Left ventricle myocardium superior (tissue), 1 donor: ENCODE results near the gene SLC9A5. TPM values are rescaled to one million over a fixed set of nuclear protein-coding genes. Genes with fewer than 3 reads are reported as not detected.

ENCODE experiments used
- ATAC-seq: fragments of 200-7000 bp; cut with Tn5 transposase; one replicate; pipeline ENCODE4 v1.9.1; 2020; ENCODE audit warnings: mild to moderate bottlenecking, moderate library complexity
- DNase-seq: peaks from one replicate; pipeline ENCODE4 v3.0.0-alpha.2; 2020
- intact Hi-C: fragments of 100-400 bp; cut with micrococcal nuclease; formaldehyde crosslinking; loops from one replicate; pipeline ENCODE4 v1.11.0; 2022
- long read RNA-seq: library from polyadenylated mRNA; unstranded; transcript quantifications from one replicate; pipeline ENCODE4 v2.0.0, GENCODE V29; 2021
- total RNA-seq: library from RNA; stranded (reverse); fragmentation: NEBNext Ultra II Directional; extraction: Animal tissue kit (Norgen Biotek cat#: 25700); gene quantifications from one replicate; pipeline ENCODE4 v1.2.1, GENCODE V29; 2021
- donor health status: DM: no; HTN: yes; CAD: no; lungs with severe emphysema.

Gene SLC9A5
- 1.2 TPM for total RNA-seq
- long read RNA-seq, partial matches to known transcripts: 0 of 4 reads
- long read RNA-seq, other reads (novel, unspliced or antisense): 3 of 4 reads

GRCh38 chr16:67248401-67249177 is at the start of gene SLC9A5:
SLC9A5 (plus strand) TSS chr16:67248979; CDS start chr16:67249015, 36 bp downstream.
- peak; percentile 63 for DNase-seq
- no peak for ATAC-seq
- intact Hi-C loops: no loop called here

DNA sequence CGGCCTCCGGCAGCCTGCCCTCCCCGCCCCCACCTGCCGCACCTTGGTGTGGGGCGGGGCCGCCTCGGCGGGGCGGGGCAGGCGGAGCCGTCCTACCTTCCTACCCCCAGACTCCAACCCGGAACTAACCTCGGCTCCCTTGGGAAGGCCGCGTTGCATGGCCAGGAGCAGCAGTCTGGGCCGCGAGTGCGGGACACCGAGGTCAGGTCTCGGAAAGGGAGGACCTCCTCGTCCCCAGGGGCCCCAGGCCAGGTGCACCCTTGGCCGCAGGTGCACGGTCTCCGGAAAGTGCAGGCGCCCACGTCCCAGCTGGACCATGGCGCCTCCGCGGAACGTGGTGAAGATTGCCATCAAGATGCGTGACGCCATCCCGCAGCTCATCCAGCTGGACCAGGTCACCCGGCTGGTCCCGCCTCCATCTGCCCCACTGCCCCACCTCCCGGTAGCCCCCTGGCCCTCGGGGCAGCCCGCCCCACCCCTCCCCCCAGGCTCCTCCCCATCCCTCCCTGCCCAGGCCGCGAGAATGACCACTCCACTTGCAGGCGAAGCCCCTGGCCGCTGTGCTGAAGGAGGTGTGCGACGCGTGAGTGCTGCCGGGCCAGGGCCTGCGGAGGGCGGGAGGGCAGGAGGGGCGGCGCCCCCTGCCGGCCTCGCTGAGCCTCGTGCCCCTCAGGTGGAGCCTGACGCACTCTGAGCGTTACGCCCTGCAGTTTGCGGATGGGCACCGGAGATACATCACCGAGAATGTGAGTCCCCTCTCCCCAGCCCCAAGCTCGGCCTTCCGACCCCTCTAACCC is 49.6 kb upstream of the SLC9A5 start, which contains the start of gene ELMO3:
Gene ELMO3, plus strand, starts transcription at position 121 of the 797 bp plus-strand sequence. Its CDS starts 196 bp downstream, at position 317.
- intact Hi-C loops: no loop called here
- ATAC-seq (peak; percentile 39), DNase-seq (no peak)

GRCh38 chr16:67199808-67200198 is 49.0 kb upstream of the SLC9A5 start:
- ATAC-seq (peak; percentile 4), DNase-seq (no peak)
- intact Hi-C loops: no loop called here

DNA sequence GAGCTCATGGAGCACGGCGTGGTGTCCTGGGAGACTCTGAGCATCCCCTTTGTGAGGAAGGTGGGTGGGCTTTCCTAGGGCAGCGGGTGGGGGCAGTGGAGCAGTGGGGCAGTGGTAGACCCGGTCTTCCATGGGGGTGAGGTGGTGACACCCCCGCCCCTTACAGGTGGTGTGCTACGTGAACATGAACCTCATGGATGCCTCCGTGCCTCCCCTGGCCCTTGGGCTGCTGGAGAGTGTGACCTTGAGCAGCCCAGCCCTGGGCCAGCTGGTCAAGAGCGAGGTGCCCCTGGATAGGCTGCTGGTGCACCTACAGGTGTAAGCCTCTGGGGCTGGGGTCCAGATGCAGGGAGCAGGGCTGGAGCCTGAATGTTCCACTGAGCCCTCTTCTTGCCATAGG is 48.3 kb upstream of the SLC9A5 start:
- intact Hi-C loops: no loop called here
- ATAC-seq (no peak), DNase-seq (no peak)

- DNase-seq: no peak
- intact Hi-C loops: no loop called here
- no peak for ATAC-seq
Measured at GRCh38 chr16:67201411-67202345, 47.1 kb upstream of the SLC9A5 start.

- intact Hi-C loops: no loop called here
- no peak for DNase-seq
Measured at GRCh38 chr16:67202426-67202825, 46.4 kb upstream of the SLC9A5 start.

DNA sequence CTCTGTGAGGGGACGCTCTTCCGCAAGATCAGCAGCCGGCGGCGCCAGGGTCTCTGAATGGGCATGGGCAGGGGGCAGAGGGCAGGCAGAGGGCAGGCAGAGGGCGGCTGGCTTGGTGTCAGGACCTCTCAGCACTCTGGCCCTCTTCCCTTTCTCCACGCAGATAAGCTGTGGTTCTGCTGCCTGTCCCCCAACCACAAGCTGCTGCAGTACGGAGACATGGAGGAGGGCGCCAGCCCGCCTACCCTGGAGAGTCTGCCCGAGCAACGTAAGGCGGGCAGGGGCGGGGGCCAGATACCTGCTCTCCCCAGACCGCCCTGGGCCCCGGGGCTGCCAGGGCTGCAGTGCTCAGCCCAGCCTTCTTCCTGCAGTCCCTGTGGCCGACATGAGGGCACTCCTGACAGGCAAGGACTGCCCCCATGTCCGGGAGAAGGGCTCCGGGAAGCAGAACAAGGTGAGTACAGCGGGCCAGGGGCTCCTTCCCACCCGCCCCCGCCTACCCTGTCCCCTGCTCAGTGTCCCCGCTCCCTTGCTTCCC is 45.8 kb upstream of the SLC9A5 start:
- DNase-seq (no peak), ATAC-seq (no peak)
- intact Hi-C loops: no loop called here

More at GRCh38 chr16:67202426-67202825, 46.4 kb upstream of the SLC9A5 start:
- ATAC-seq: no peak

DNA sequence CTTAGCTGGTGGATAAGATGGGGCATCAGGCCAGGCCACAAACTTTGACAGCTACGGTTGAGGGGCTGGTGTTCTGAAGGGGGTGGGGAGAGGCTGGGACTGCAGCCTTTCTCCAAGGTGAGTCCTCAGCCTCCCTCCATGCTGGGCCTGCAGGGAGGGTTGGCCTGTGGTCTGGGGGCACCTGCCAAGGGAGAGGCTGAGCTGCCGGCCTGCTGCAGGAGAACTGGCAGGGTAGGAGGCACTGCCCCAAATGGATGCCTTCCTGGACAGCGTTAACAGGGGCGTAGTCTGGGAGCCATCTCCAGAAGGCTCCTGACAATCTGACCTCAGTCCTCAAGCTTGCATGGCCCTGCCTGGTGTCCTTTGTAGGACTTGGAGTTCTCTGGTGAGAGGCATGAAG is 44.7 kb upstream of the SLC9A5 start:
- DNase-seq (no peak), ATAC-seq (no peak)

GRCh38 chr16:67206129-67206837 is 42.5 kb upstream of the SLC9A5 start:
- intact Hi-C loops: no loop called here
- DNase-seq (no peak), ATAC-seq (no peak)

More for the DNA sequence above, 44.7 kb upstream of the SLC9A5 start:
- intact Hi-C loops: no loop called here

DNA sequence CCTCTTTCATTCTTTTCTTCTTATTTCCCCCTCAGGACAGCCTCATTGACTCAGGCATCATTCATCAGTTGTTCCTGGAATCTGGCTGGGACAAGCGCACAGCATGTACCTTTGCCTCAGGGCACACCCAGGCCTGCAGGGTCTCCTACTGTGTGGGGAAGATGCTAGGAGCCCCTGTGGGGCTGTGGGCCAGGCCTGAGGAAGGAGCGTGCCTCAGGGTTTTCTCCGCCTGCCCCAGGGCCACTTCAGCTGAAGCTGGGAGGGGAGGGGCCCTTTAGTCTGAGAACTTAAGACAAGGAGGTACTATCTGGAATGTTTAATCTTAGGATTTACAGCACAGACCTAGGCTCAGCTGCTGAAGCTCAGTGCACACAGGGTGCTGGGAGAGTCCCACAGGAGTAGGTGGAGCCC is 41.9 kb upstream of the SLC9A5 start:
- intact Hi-C loops: no loop called here
- ATAC-seq: no peak
- DNase-seq: no peak

DNA sequence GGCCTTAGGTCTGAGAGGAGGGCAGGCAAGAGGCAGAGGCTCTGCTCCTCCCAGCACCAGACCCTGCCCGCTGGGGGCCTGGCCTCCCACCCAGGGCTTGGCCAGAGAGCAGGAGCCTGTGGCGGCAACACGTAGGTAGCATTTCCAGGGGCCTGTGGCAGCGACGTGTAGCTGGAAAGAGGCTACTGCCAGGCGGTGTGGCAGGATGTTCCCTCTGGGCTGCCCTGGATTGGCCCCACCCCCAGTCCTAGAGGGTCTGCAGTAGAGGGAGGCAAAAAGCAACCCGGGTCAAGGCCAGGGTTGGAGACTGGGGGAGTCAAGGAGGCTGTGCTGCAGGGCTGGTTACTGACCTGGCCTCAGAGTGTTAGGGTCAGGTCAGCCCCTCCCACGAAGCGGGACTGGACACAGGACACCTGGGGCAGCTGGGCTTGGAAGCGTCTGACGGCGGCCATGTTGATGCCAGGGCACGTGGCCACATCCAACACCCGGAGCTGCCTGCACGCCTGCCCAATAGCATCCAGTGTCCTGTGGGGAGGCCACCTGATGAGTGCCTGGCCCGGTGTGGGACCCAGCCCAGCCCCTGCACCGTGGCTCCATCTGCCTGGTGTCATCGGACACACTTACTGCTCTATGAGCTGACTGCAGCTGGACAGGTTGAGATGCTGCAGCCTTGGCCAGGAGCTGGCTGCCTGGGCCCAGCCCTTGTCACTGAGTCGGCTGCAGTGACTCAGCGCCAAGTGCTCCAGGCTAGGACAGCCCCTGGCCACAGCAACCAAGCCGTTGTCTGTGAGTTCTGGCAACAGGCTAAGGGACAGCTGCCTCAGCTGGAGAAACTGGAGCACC is 41.3 kb upstream of the SLC9A5 start:
- intact Hi-C loops: no loop called here
- no peak for DNase-seq
- ATAC-seq: no peak

DNA sequence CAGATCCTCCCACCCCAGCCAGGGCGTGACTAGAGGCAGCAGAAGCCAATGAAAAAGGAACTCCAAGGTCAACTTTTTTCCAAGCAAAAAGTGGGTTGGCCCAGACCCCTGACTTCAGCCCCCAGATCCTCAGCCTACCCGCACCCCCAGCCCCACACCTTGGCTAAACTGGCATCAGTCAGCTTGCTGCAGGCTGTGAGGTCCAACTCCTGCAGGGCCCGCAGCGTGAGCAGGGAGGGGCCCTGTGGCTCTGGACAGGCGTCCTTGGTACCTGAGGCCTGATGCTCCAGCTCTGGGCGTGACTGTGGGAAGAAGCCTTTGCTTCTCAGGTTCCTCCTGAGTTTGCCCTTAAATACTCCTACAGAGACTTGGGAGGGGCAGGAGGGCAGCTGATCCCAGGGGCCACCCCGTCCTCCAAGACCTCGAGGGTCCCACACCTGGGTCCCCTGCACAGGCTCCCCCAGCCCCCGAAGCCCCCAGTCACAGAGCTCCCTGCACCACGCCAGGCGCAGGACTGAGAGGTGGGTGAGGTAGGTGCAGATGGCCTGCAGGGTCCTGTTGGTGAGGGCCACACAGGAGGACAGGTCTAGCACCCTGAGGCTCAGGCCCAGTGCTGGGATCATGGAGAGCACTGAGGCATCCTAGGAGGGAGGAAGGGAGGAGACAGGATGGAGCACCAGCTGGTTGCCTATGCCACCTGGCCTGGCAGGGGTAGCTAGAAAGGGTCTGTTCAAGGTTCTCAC is 40.5 kb upstream of the SLC9A5 start:
- intact Hi-C loops: no loop called here
- no peak for ATAC-seq
- DNase-seq: no peak

- DNase-seq (no peak), ATAC-seq (no peak)
- intact Hi-C loops: no loop called here
Measured at GRCh38 chr16:67209565-67209964, 39.2 kb upstream of the SLC9A5 start.

DNA sequence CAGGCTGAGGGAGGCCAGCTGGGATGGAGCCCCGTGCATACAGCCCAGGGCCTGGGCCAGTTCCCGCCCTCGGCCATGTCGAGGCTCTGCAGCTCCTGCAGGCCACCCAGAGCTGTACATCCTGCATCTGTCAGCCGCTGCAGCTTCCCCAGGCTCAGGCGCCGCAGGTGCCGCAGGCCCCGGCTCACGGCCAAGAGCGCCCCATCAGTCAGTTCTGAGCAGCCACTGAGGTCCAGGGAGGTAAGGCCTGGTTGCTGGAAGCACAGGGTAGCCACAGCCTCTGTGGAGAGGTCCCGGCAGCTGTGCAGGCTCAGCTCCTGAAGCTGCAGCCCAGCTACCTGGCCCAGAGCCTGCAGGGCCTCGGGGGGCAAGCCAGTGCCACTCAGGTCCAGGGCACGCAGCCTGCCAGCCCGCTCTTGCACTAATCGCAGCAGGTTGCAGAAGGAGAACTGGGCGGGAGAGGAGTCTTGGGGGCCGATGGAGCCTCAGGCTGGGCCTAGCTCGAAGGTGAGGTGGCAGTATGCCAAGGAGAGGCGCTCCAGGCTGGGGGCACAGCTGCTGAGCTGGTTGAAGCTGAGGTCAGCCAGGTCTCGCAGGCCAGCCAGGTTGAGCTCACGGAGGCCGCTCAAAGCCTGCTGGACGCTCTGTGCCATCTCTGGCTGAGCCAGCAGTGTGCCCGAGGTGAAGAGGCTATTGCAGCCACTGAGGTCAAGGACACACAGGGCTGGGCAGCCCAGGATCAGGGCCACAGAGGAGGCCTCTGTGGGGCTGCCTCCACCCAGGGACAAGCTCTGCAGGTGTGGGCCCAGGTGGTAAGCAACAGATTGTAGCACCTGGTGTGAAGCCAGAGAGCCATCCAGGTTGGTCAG is 38.5 kb upstream of the SLC9A5 start:
- no peak for ATAC-seq
- intact Hi-C loops: no loop called here
- DNase-seq: no peak

- DNase-seq: no peak
- intact Hi-C loops: no loop called here
- ATAC-seq: no peak
Measured at GRCh38 chr16:67211674-67212073, 37.1 kb upstream of the SLC9A5 start.

- ATAC-seq: no peak
- intact Hi-C loops: no loop called here
- no peak for DNase-seq
Measured at GRCh38 chr16:67212766-67213165, 36.0 kb upstream of the SLC9A5 start.
